Tongue (tissue), 2 donors: ENCODE data around the gene WDR7. TPM values are rescaled to one million over a fixed set of nuclear protein-coding genes. Genes with fewer than 3 reads are reported as not detected.

ENCODE experiments used
- DNase-seq: peaks from one replicate; pipeline ENCODE4 v3.0.0-alpha.2; 2015
- total RNA-seq: library from RNA; depleted of rRNA; stranded (reverse); fragments of >200 nt; gene quantifications from one replicate; pipeline ENCODE4 v1.2.3, GENCODE V29; 2014

WDR7 gene
- total RNA-seq, 1 donor from 2014 or later = 34.7 TPM

DNA sequence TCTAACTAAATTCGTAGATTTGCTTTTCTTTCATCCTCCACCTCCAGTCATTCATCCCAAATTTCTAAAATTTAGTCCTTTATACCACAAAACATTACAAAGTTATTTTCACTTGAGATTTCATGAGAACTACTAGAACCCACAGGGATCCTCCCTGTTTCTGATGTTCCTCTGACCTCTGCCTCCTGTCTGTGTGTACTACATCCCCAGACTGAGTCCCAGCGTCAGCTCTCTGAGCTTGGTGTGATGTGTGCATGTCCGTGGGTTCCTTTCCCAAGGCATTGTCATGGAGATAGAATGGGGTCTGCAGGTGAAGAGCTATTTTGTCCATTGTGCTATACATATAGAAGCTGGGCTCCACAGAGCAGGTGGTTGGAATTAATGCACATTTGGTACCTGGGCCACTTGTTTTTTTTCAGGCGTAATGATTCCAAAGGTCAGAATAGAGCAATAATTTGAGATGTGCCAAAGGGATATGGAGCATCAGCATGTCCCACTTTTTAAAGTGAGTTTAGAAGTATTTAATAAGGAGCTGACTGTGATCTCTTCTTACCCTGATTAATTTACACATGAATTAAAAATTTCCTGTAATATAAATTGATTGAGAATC is 344.5 kb downstream of the WDR7 start:
- DNase-seq = no peak

DNA sequence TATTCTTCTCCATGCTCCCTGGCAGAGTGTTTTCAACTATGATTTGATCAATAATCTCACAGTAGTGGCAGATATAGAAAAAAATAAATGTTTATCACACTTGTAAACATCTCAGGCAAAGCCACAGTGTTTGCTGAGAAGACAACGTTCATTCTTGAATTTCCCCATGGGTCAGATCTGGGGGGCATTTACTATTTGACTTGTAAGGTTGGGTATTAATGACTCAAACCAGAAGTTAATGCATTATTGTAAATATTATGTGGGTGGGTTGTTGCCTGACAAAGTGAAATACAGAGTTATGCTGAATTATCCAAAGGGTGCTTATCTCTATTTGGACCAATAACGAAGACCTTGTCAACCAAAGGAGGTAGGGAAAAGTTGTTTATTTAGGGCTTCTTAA is 346.0 kb downstream of the WDR7 start:
- DNase-seq = no peak

DNA sequence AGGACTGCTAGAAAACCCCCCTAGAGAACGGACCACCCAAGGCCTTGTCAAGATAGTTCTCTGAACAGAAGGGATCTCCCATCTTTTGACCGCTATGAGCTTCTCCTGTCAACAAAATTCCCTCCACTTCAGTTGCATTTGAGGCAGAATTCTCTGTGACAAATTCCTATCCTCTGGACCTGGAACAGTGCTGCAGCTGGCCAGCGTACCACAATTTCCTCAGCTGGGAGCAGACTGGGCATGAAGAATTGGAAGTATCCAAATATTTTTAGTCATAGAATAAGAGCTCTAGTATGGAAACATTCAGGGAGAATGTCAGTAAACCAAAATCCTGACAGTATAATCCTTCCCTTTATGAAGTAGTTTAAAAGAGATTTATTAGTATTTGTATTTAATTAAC is 348.7 kb downstream of the WDR7 start:
- DNase-seq = peak; percentile 10

DNA sequence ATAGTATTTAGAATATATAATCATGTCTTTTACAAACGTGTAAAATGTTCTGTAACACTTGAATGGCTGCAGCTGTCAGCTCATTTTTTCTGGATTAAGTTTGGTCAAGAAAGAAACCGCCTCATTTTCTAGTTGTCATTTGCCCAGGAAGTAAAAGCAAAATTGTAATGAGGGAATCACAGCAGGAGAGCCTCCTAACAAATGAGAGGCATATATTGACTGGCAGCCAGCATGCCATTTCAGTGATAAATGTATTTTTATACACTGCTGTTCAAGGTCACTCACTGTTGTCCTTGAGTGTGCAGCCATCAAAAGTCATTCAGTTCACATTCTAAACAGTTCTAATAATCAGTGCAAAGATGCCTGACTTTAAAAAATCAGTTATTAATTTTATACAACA is 351.5 kb downstream of the WDR7 start:
- DNase-seq = peak; percentile 3

DNA sequence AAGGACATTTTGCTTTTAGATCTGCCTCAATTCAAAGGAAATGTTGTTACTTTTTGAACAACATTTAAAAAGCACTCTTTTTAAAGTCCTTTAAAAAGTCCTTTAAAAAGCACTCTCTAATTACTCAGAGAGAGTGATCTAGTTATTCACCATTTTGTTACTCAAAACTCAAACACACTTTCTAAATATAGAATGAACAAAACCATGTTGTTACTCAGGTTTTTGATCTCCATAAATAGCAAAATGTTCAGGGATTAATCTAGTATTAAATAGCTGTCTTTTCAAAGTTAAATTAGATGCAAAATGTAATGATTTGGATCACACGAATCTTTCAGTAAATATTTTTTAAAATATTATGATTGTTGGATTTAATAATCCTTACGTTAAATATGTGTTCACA is 352.2 kb downstream of the WDR7 start:
- DNase-seq = no peak

DNA sequence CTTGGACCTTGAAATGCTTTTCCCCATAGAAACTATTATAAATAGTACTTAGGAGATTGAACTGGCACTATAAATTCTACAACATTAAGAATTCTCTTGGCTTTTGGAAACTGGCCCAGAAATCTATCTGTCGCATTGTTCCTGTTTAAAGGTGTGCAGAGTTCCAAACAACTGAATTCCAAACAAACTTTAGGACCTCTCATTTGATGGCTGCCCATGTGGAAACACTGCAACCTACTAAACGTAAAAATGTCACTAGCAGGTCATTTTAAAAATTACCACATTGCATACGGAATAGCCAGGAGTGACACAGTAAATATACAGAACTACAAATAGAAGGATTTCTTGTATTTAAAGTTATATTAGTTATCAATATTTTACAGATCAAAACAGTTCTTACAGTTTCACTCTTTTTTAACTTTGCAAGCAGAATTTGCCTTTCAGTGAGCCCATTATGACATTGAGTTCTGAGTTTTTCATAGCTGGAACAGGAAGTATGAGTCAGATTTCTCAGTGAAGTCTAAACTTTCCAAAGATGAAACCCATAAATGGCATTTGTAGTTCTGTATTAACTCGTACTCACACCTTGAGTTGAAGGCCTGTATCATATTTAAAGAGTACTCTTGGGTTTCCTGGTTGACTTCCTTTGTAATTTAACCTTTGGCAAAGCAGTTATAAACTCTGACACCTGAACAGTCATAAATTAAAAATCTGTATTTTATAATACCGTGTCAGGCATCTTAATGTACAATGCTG is 353.4 kb downstream of the WDR7 start:
- DNase-seq = no peak

DNA sequence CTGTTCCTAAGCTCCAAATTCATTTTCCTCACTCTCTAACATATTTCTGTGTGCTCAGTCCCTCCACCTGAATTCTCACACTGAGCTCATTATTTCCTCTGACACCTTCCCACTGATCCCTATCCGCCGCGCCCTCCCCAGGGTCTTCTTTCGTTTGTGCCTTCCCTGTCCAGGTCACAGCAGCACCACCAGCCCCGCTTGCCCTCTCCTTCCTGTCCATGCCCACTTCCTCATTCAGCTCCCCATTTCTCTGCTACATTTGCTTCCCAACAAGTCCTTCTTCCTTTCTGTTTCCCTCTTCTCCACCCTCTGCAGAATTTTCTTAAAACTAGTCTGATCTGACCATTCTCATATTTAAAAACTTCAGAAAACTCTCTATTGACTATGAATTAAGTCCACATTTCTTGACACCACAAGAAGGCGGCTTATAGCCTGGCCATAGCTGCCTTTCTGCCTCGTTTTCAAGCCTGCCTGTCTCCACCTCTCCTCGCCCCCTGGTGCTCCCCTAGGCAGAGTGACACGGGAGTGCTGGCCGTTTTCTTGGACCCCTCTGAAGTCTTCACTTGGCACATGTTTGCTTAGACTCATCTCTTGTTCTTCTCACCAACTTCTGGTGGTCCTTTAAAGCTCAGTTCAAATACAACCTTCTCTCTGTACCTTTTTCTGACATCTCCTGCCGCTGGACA is 357.0 kb downstream of the WDR7 start:
- DNase-seq = no peak

DNA sequence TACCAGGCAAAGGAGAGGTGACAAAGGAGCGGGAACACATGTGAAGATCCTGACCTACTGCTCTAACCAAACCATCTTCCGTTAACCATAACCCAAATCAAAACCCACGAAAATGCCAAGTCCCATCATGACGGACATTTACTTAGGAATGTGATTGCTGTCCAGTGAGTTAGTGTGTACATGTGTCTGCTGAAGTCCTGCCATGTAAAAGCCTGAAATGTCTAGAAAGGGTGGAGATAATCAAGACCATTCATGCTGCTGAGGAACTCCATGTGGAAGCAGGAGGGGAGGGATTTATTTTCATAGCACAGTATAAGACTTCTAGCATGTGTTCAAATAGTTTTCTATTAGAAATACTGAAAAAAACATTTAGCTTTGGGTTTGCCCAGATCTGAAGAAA is 358.7 kb downstream of the WDR7 start:
- DNase-seq = no peak

DNA sequence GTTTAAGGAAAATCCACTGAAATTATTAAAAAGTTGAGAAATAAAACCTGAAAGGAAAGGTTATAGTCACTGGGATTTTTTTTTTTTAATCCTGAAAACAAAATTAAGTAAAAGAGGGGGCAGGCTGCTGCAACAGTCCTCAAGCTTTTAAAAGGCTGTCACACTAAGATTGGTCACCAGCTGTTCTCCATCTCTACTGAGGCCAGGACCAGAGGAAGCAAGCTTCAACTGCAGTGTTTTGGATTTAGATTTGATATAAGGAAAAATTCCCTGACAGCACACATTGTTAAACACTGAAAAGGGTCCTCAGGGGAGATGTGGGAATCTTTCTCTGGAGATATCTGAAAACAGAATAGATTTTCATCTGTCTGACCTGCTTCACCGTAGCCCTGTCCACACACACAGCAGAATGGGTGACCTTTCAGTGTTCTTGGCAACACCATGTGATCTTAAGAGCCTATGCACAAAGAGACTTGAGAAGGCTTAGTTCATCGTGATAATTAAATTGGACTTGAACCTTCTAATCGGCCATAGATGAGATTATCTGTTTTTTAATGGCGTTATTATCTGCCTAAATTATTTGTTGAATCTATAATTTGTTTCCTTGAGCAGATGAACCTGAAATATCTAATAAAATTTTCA is 363.7 kb downstream of the WDR7 start:
- no peak for DNase-seq

DNA sequence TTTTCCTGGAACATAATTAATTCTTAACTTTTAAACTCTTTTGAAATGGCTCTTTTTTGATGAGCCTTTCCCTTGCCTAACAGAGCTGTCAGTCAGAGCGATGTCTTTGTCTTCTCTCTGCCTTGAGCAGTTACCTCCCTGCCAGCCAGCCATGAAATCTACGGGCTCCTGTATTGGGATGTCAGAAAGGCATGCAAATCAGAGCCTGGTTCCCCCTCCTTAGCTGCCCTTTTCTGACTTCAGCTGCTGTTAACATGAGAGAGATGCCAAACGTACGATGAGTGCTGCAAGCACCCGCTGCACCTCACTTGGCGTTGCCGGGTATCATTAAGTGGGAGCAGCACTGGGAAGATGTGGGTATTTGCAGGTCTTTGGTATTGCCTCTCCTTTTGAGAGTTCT is 364.3 kb downstream of the WDR7 start:
- no peak for DNase-seq

DNA sequence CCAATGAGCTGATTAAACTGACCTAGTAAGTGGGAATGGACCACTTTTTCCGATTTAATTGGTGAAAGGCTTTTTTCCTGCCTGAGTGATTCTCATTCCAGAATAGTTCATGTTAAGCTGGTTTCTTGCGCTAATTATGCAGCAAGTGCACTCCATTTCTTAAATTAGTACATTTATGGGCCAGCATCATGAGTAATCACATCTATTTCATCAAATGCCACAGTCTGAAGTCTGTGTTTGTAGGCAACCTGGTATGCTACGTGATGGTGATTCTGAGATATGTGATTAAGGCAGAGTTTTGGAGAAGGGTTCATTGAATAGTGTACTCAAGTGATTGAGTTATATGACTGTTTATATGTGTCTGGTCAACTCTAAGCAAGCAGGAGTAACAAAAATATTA is 367.7 kb downstream of the WDR7 start:
- DNase-seq = no peak

DNA sequence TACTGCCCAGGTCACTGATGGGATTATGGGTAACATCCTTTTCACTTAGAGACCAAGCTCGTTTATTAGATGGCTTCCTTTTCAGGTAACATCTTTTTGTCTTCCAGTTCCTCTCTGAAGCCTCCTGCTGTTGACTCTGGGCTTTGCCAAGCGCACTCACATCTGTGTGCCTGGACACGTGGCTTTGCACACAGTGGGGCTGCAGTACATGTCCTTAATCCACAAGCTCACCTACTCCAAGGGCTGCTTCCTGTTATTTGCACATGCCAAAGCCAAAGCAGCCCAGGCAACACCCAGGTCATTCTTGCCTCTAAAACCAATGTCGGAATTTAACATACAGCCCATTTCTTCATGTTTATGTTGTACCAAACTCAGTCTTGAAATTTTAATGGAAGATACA is 371.6 kb downstream of the WDR7 start:
- no peak for DNase-seq

DNA sequence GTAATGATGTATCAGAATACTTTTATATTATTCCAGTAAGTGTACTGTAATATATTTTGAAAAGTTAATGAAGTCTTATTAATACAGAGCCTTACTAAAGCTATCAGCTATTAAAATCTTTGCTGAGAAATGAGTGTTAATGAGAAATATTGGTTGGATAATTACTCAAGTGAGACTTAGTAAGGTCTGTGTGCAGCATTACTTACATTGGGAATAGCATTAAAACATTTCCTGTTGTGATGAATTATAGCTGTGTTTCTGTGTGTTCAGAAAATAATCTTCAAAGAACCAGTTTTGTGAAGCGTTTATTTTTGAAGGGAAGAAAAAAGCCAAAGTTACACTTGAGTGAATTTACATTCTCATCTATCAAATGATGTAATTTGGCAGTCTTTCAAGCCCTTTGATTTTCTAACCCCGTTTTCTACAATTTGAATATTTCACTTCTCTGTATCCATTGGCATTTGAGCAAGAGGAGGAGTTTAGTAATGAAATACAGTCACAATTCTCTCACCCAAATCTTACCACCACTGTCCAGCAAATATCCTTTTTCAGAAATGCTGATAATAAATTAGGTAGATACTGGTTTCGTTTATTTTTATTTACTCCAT is 372.2 kb downstream of the WDR7 start:
- no peak for DNase-seq

DNA sequence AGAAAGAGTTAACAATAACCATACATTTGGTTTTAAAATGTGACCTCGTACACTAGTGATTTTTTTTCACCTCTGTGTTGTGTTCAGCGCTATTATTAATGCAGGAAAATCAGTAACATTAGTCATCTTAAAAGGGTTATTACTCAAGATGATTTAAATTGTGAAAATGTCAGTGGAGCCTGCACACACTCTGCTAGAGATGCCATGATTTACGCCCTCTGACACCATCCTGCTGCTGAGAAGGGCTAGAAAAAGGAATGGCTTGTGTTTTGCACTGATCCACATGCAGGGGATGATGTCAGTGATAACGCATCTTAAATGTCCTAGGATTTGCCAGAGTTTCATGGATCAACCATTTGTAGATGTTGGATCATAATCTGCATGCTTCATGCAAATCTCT is 374.4 kb downstream of the WDR7 start:
- DNase-seq = no peak

DNA sequence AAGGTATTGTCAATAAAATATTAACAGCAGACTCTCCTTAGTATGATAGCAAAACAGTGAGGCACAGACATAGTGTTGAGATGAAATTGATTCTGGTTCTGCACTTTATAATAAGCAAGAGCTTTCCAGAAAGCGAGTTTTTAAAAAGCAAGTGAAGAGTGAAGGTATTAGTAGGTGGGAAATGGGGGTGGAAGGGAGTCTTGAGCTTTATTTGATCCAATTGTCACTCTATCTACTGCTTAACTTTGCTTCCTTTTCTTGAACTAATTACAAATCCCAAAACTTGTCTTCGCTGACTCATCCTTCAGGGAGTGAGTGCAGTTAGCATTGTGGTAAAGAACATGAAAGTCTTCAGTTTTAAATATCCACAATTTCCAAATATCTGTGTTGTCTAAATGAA is 375.2 kb downstream of the WDR7 start:
- DNase-seq = no peak

DNA sequence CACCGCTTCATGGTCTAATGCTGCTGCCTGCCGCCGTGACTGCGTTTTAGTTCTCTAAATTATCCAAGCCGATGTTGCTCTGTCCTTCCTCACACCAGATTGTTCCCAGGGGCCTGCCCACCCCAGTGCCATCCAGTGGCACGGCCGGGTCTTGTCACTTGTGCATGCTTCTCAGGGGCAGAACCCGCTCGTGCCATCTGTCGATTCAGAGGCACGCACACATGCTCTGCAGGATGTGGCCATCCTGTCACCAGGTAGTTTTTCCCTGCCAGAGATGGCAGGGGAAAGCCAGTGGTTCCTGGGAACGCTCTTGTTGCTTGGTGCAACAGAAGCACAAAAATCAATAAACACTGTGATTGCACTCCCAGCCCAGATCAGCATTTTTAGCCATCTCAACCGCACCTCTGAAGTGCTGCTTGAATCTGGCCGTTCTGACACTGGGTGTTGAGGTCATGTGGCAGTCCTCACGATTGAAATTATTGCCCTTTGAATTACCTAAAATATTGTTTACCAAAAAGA is 376.1 kb downstream of the WDR7 start:
- DNase-seq = no peak

DNA sequence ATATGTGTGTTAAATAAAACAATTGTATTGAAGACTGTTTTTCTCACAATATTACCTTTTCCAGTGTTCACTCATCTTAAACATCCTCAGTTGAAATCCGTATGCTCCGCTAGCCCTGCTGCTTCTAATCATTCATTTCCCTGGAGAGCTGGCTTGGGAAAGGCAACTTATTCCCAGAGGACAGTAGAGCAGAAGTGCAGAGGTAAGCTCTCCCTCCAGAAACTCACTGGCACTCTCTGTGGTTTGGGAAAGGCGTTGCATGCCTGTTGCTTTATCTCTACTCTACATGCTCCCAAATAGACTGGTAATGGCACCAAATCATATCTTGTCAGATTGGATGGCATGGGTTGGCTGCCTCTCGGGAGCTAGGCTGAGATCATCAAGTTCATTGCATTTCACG is 378.6 kb downstream of the WDR7 start:
- DNase-seq = no peak

DNA sequence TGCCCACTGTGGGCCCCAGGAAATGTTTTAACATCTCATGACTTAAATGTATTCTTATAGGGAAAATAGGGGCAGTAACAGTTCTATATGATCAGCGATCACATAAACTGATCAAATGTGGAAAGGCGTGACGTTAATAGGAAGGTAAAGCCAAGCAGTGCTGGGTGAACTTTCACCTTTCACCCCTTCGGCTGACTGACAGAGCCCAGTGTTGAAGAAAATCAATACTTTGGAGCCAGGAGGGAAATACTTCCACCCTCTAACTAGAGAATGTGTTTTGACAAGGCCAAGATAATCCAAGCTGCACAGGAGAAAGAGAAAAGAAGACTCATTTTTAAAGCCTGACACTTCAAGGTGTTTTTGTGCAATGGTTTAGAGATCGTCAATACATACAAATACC is 379.3 kb downstream of the WDR7 start:
- no peak for DNase-seq

DNA sequence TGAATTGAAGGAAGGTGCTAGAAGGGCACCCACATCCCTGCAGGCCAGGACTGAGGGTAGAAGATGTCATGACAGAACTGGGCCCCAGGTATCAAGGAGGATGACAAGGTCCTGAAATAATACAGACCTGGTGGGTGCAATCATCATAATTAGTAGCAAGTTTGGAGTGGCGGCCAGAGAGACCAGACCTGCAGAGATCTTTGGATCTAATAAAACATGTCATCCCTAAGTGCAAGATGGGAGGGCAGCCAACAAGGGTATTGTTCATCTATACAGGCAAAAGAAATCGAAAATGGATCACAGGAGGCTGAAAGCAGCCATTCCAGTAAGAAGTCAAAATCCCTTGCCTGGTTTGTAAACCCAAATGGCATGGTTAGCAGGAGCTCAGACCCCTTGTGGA is 384.4 kb downstream of the WDR7 start:
- no peak for DNase-seq

DNA sequence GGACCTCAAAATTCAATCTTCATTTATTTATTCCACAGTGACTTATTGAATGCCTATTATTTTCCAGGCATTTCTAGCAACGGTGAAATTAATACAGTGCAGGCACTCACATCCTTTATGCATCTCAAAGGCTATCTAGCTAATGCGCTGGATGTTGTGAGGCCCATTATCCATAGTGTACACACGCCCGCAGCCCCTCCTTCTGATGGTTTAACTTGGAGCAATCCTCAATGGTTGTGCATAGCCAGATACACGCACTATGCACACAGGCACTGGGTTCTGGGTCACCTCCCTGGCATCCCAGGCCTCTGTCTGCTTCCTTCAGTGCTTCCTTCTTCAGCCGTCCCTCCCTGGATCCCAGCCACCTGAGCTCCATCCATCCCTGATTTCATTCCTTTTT is 387.2 kb downstream of the WDR7 start:
- DNase-seq = no peak

DNA sequence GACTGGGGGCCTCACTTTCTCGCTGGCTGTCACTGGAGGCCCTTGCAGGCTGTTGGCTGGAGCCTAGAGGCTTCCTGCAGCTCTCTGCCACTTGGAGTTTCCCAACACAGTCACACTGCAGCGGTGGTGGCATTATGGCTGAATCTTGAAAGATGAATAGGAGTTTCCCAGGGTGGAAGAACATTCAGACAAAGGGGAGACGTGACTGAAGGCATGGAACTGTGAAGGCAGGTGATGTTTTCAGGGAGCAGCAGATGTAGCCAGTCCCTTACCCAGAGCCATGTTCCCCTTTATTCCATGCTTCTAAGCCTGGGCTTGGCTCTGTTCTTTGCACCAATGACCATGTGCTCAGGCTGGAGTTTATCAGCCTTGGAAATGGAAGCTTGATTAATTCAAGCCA is 389.0 kb downstream of the WDR7 start:
- DNase-seq = no peak

DNA sequence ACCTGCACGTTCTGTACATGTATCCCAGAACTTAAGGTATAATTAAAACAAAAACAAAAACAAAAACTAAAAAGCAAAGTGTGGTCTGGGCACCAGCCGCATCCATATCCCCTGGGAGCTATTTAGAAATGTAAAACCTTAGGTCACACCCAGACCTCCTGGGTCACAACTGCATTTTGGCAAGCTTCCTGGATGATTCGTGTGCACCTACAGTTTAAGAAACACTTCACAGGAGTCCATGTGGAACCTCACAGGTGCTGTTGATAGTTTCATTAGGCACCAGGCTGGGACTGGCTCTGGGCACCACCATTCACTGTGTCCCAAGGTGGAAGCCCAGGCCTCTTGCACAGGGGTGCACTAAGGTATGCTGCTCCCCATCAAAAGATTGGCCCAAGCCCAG is 392.1 kb downstream of the WDR7 start:
- DNase-seq = no peak

DNA sequence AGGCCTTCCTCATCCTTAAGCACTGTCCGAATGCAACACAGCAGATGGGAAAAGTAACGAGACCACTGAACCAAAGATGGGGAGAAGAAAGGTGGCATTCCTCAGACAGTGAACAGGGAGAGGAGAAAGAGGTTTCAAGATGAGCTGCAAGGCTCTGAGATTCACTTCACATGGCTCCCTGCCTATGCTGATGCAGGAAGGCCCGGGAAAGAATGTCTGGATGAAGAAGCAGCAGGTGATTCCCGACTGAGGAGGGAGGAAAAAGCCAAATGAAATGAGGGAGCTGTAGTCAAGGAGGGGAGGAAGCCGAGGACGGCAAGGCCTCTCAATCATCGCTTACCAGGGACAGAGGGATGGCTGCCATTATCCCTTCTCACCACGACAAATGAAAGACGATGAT is 397.2 kb downstream of the WDR7 start:
- DNase-seq = no peak
